Progenitor cell of endocrine pancreas (in vitro differentiated cells): ENCODE data around the gene POC1B. TPM values are rescaled to one million over a fixed set of nuclear protein-coding genes. Genes with fewer than 3 reads are reported as not detected.

Experiments
- DNase-seq: peaks from one replicate; pipeline ENCODE4 v3.0.0; 2021; ENCODE audit warnings: low spot score; ENCODE audit not compliant: unreplicated experiment
- H3K27ac Mint-ChIP-seq: 2 replicates; pipeline ENCODE4 v1.8.0; 2021; ENCODE audit warnings: mild to moderate bottlenecking, moderate library complexity, mixed read lengths
- H3K27me3 Mint-ChIP-seq: 2 replicates; pipeline ENCODE4 v1.8.0; 2021; ENCODE audit warnings: mixed read lengths
- H3K36me3 Mint-ChIP-seq: 2 replicates; pipeline ENCODE4 v1.8.0; 2022; ENCODE audit warnings: mixed read lengths; ENCODE audit not compliant: insufficient read depth
- H3K4me1 Mint-ChIP-seq: 2 replicates; pipeline ENCODE4 v1.8.0; 2021; ENCODE audit warnings: low read depth, mixed read lengths
- H3K4me3 Mint-ChIP-seq: 2 replicates; pipeline ENCODE4 v1.8.0; 2021; ENCODE audit warnings: low read depth, mild to moderate bottlenecking, moderate library complexity, mixed read lengths
- H3K9me3 Mint-ChIP-seq: 2 replicates; pipeline ENCODE4 v1.8.0; 2021; ENCODE audit warnings: low read depth, mixed read lengths
- CTCF ChIP-seq: fragments of 200-600 bp; sonication (generic); IDR thresholded peaks from one replicate; pipeline ENCODE4 v1.5.0; 2021; ENCODE audit warnings: antibody characterized with exemption, mild to moderate bottlenecking; ENCODE audit not compliant: unreplicated experiment
- total RNA-seq: library from RNA; stranded (reverse); gene quantifications from 2 replicates; pipeline ENCODE4 v1.2.1, GENCODE V29; 2021

Gene POC1B
- total RNA-seq, 1 donor from 2014 or later = 34.4 TPM

- Mint-ChIP-seq H3K36me3 (peaks cover 6% of the 10 kb centered on the region), H3K9me3 (peaks cover 6% of the 10 kb centered on the region), H3K4me3 (peak overlapping the region; percentile 23), H3K4me1 (peaks cover 42% of the 10 kb centered on the region), H3K27ac (peak overlapping the region; percentile 91), H3K27me3 (no peaks in the 10 kb centered on the region)
- no peak for DNase-seq
- TF ChIP-seq CTCF = no peak
Observed at GRCh38 chr12:89379148-89379838, 146.6 kb downstream of the POC1B start.

GRCh38 chr12:89376844-89377243 lies 149.0 kb downstream of the POC1B start:
- TF ChIP-seq CTCF = no peak
- no peak overlapping the region for H3K27ac Mint-ChIP-seq

GRCh38 chr12:89376202-89376529 lies 149.7 kb downstream of the POC1B start:
- H3K4me3 Mint-ChIP-seq = no peak overlapping the region
- peaks cover 6% of the 10 kb centered on the region for H3K9me3 Mint-ChIP-seq
- peaks cover 38% of the 10 kb centered on the region for H3K4me1 Mint-ChIP-seq

More at GRCh38 chr12:89376844-89377243, 149.0 kb downstream of the POC1B start:
- Mint-ChIP-seq H3K4me1 (peaks cover 32% of the 10 kb centered on the region), H3K4me3 (no peak overlapping the region), H3K36me3 (peaks cover 6% of the 10 kb centered on the region), H3K27me3 (no peaks in the 10 kb centered on the region), H3K9me3 (peaks cover 6% of the 10 kb centered on the region)
- no peak for DNase-seq

GRCh38 chr12:89373763-89374572 lies 151.9 kb downstream of the POC1B start:
- peaks cover 42% of the 10 kb centered on the region for H3K4me1 Mint-ChIP-seq
- H3K36me3 Mint-ChIP-seq = peaks cover 6% of the 10 kb centered on the region
- no peaks in the 10 kb centered on the region for H3K27me3 Mint-ChIP-seq
- H3K27ac Mint-ChIP-seq = no peak overlapping the region
- H3K9me3 Mint-ChIP-seq = peaks cover 6% of the 10 kb centered on the region
- no peak overlapping the region for H3K4me3 Mint-ChIP-seq
- DNase-seq = no peak
- no peak for TF ChIP-seq CTCF

More at GRCh38 chr12:89376202-89376529, 149.7 kb downstream of the POC1B start:
- DNase-seq = no peak
- no peak for TF ChIP-seq CTCF
- Mint-ChIP-seq H3K27me3 (no peaks in the 10 kb centered on the region), H3K27ac (no peak overlapping the region), H3K36me3 (peaks cover 6% of the 10 kb centered on the region)

GRCh38 chr12:89372584-89373370 lies 153.1 kb downstream of the POC1B start:
- Mint-ChIP-seq H3K4me3 (no peak overlapping the region), H3K36me3 (peaks cover 6% of the 10 kb centered on the region), H3K27ac (peak overlapping the region; percentile 20), H3K4me1 (peaks cover 43% of the 10 kb centered on the region), H3K27me3 (no peaks in the 10 kb centered on the region), H3K9me3 (peaks cover 2% of the 10 kb centered on the region)
- no peak for TF ChIP-seq CTCF
- DNase-seq = no peak
